Neural cell (in vitro differentiated cells): ENCODE measurements around the gene CACNA1A. TPM values are rescaled to one million over a fixed set of nuclear protein-coding genes. Genes with fewer than 3 reads are reported as not detected.

Source experiments
- H2AFZ ChIP-seq: fragments of 200-600, 300-800 bp; sonication (generic), shearing (Covaris generic); 2 replicates; pipeline ENCODE4 v1.6.0; 2014; ENCODE audit warnings: low read depth, mild to moderate bottlenecking, antibody characterized with exemption, low read length, moderate library complexity
- H3F3A ChIP-seq: fragments of 200-600 bp; shearing (Covaris generic); 2 replicates; pipeline ENCODE4 v1.6.1; 2016; ENCODE audit warnings: mild to moderate bottlenecking, moderate library complexity, mixed read lengths, antibody characterized with exemption, low read length; ENCODE audit not compliant: insufficient read depth, poor library complexity, severe bottlenecking
- H3K27ac ChIP-seq: fragments of 200-600, 300-800 bp; sonication (generic), shearing (Covaris generic); 2 replicates; pipeline ENCODE4 v1.5.1; 2014; ENCODE audit warnings: mild to moderate bottlenecking, low read length, moderate library complexity
- H3K27me3 ChIP-seq: fragments of 300-800, 200-600 bp; sonication (generic), shearing (Covaris generic); 2 replicates; pipeline ENCODE4 v1.6.0; 2014; ENCODE audit warnings: mild to moderate bottlenecking, low read depth, low read length, moderate library complexity; ENCODE audit not compliant: insufficient read depth
- H3K36me3 ChIP-seq: fragments of 300-800, 200-600 bp; sonication (generic), shearing (Covaris generic); 2 replicates; pipeline ENCODE4 v1.5.1; 2014; ENCODE audit warnings: mild to moderate bottlenecking, antibody characterized with exemption, low read length, moderate library complexity; ENCODE audit not compliant: insufficient read depth
- H3K4me2 ChIP-seq: fragments of 300-800, 200-600 bp; sonication (generic), shearing (Covaris generic); 2 replicates; pipeline ENCODE4 v1.6.0; 2014; ENCODE audit warnings: mild to moderate bottlenecking, low read length
- H3K4me3 ChIP-seq: fragments of 300-800, 200-600 bp; sonication (generic), shearing (Covaris generic); 2 replicates; pipeline ENCODE4 v1.5.1; 2014; ENCODE audit warnings: mild to moderate bottlenecking, low read length, moderate library complexity
- H3K79me2 ChIP-seq: fragments of 200-600 bp; shearing (Covaris generic); replicated peaks from 2 replicates; pipeline ENCODE4 v1.6.0; 2014; ENCODE audit warnings: mild to moderate bottlenecking, low read length, moderate library complexity; ENCODE audit not compliant: insufficient read depth
- H3K9ac ChIP-seq: fragments of 300-800, 200-600 bp; sonication (generic), shearing (Covaris generic); 2 replicates; pipeline ENCODE4 v1.6.1; 2016; ENCODE audit warnings: mild to moderate bottlenecking, low read length, mixed read lengths
- H3K9me2 ChIP-seq: fragments of 200-600 bp; shearing (Covaris generic); 2 replicates; pipeline ENCODE4 v1.6.1; 2016; ENCODE audit warnings: mild to moderate bottlenecking, low read length, mixed read lengths; ENCODE audit not compliant: insufficient read depth
- H3K9me3 ChIP-seq: fragments of 200-600, 300-800 bp; sonication (generic), shearing (Covaris generic); 2 replicates; pipeline ENCODE4 v1.6.1; 2016; ENCODE audit warnings: mild to moderate bottlenecking, mixed run types, low read length, moderate library complexity, mixed read lengths
- H4K20me1 ChIP-seq: fragments of 200-600 bp; shearing (Covaris generic); 2 replicates; pipeline ENCODE4 v1.6.1; 2016; ENCODE audit warnings: mild to moderate bottlenecking, mixed run types; ENCODE audit not compliant: insufficient read depth
- CTCF ChIP-seq: fragments of 450-650 bp; IDR thresholded peaks from 2 replicates; pipeline ENCODE4 v1.5.1; 2014; ENCODE audit warnings: antibody characterized with exemption, mild to moderate bottlenecking, moderate library complexity; ENCODE audit not compliant: poor library complexity, severe bottlenecking
- EP300 ChIP-seq: fragments of 450-650 bp; conservative IDR thresholded peaks from 2 replicates; pipeline ENCODE4 v1.6.1; 2014; ENCODE audit warnings: antibody characterized with exemption, mild to moderate bottlenecking, moderate library complexity; ENCODE audit not compliant: poor library complexity, severe bottlenecking
- EZH2 ChIP-seq: fragments of 200-600, 300-800 bp; shearing (Covaris generic), sonication (generic); IDR thresholded peaks from 2 replicates; pipeline ENCODE4 v1.6.1; 2014; ENCODE audit warnings: antibody characterized with exemption, low read length, borderline replicate concordance, mild to moderate bottlenecking; ENCODE audit not compliant: insufficient read depth, poor library complexity, severe bottlenecking
- MXI1 ChIP-seq: fragments of 450-650 bp; conservative IDR thresholded peaks from 2 replicates; pipeline ENCODE4 v1.6.1; 2014; ENCODE audit warnings: antibody characterized with exemption, mild to moderate bottlenecking; ENCODE audit not compliant: poor library complexity, severe bottlenecking
- POLR2AphosphoS5 ChIP-seq: IDR thresholded peaks from 2 replicates; pipeline ENCODE4 v1.6.1; 2012
- RAD21 ChIP-seq: fragments of 450-650 bp; conservative IDR thresholded peaks from 2 replicates; pipeline ENCODE4 v1.6.1; 2014; ENCODE audit warnings: antibody characterized with exemption, mild to moderate bottlenecking, moderate library complexity
- REST ChIP-seq: IDR thresholded peaks from 2 replicates; pipeline ENCODE4 v1.6.1; 2012; ENCODE audit warnings: borderline replicate concordance
- SMC3 ChIP-seq: fragments of 450-650 bp; conservative IDR thresholded peaks from 2 replicates; pipeline ENCODE4 v1.6.1; 2014; ENCODE audit warnings: antibody characterized with exemption, mild to moderate bottlenecking, moderate library complexity; ENCODE audit not compliant: poor library complexity
- TAF1 ChIP-seq: IDR thresholded peaks from 2 replicates; pipeline ENCODE4 v1.6.1; 2012; ENCODE audit warnings: low read depth
- polyA plus RNA-seq: library from polyadenylated mRNA; depleted of rRNA; stranded (reverse); fragments of >200 nt; gene quantifications from 2 replicates; pipeline ENCODE4 v1.2.3, GENCODE V29; 2014

CACNA1A gene
- polyA plus RNA-seq, 1 donor from 2014 or later = 6.9 TPM

GRCh38 chr19:13314761-13315160 lies 191.5 kb downstream of the CACNA1A start:
- TF ChIP-seq REST (no peak), TAF1 (no peak), CTCF (no peak), EP300 (no peak), EZH2 (no peak), SMC3 (no peak), MXI1 (no peak), POLR2AphosphoS5 (no peak), RAD21 (no peak)
- no peak overlapping the region for H3K27ac ChIP-seq

GRCh38 chr19:13313875-13314274 lies 192.4 kb downstream of the CACNA1A start:
- Histone ChIP-seq H3K36me3 (peaks cover 18% of the 10 kb centered on the region), H3K9me3 (peaks cover 7% of the 10 kb centered on the region), H3K9ac (no peak overlapping the region), H3K4me2 (no peak overlapping the region), H3K9me2 (no peaks in the 10 kb centered on the region), H3K79me2 (no peaks in the 10 kb centered on the region), H3K27me3 (no peaks in the 10 kb centered on the region), H3K4me3 (no peak overlapping the region), H4K20me1 (no peaks in the 10 kb centered on the region), H2AFZ (no peak overlapping the region), H3K27ac (no peak overlapping the region), H3F3A (no peaks in the 10 kb centered on the region)
- no peak for TF ChIP-seq EZH2
- TF ChIP-seq EP300 = no peak

More at GRCh38 chr19:13314761-13315160, 191.5 kb downstream of the CACNA1A start:
- Histone ChIP-seq H3K79me2 (no peaks in the 10 kb centered on the region), H3K4me2 (no peak overlapping the region), H4K20me1 (no peaks in the 10 kb centered on the region), H3K27me3 (no peaks in the 10 kb centered on the region), H3K9ac (no peak overlapping the region), H2AFZ (no peak overlapping the region), H3K4me3 (no peak overlapping the region), H3K36me3 (peaks cover 18% of the 10 kb centered on the region), H3F3A (no peaks in the 10 kb centered on the region), H3K9me2 (no peaks in the 10 kb centered on the region), H3K9me3 (peaks cover 7% of the 10 kb centered on the region)

GRCh38 chr19:13309864-13310263 lies 196.4 kb downstream of the CACNA1A start:
- no peak overlapping the region for H2AFZ ChIP-seq
- H3K4me3 ChIP-seq = no peak overlapping the region
- no peaks in the 10 kb centered on the region for H3F3A ChIP-seq
- H3K36me3 ChIP-seq = peaks cover 13% of the 10 kb centered on the region
- H3K9me2 ChIP-seq = no peaks in the 10 kb centered on the region
- H3K79me2 ChIP-seq = no peaks in the 10 kb centered on the region
- H3K27me3 ChIP-seq = no peaks in the 10 kb centered on the region
- H4K20me1 ChIP-seq = no peaks in the 10 kb centered on the region
- peaks cover 4% of the 10 kb centered on the region for H3K9me3 ChIP-seq
- H3K4me2 ChIP-seq = no peak overlapping the region
- H3K9ac ChIP-seq = no peak overlapping the region
- TF ChIP-seq SMC3 = no peak
- no peak overlapping the region for H3K27ac ChIP-seq
